HepG2 (cell line): ENCODE measurements around the gene C18orf54. TPM values are rescaled to one million over a fixed set of nuclear protein-coding genes. Genes with fewer than 3 reads are reported as not detected.

Experiments
- DBP ChIP-seq: sonication (generic); formaldehyde crosslinking; IDR thresholded peaks from 2 replicates; pipeline ENCODE4 v1.4.0; 2020; ENCODE audit warnings: missing genetic modification reagents; ENCODE audit errors: not compliant biosample characterization
- NAIF1 ChIP-seq: sonication (generic); formaldehyde crosslinking; IDR thresholded peaks from 2 replicates; pipeline ENCODE4 v1.5.0; 2020; ENCODE audit warnings: mild to moderate bottlenecking, missing genetic modification reagents, borderline replicate concordance
- NCOR1 ChIP-seq: fragments of 200-600 bp; sonication (generic); IDR thresholded peaks from 2 replicates; pipeline ENCODE4 v1.7.0; 2017; ENCODE audit warnings: antibody characterized with exemption, low read length, borderline replicate concordance
- NR2F2 ChIP-seq: IDR thresholded peaks from 2 replicates; pipeline ENCODE4 v1.6.1; 2012; ENCODE audit warnings: low read depth, inconsistent platforms, borderline replicate concordance
- POGZ ChIP-seq: sonication (generic); formaldehyde crosslinking; IDR thresholded peaks from 2 replicates; pipeline ENCODE4 v1.4.0; 2020; ENCODE audit warnings: mild to moderate bottlenecking, missing genetic modification reagents
- SAP130 ChIP-seq: IDR thresholded peaks from 2 replicates; pipeline ENCODE4 v1.6.1; 2016; ENCODE audit warnings: low read depth
- ZFP36L1 ChIP-seq: sonication (generic); formaldehyde crosslinking; IDR thresholded peaks from 2 replicates; pipeline ENCODE4 v1.8.0; 2022; ENCODE audit warnings: mild to moderate bottlenecking, missing genetic modification reagents, moderate library complexity
- polyA plus RNA-seq, 8 experiments: library from polyadenylated mRNA; depleted of rRNA in 3 of 8; stranded (reverse) in 7 of 8; unstranded in 1 of 8; fragments of >200 nt; fragmentation: Illumina TruSeq in 4 of 8; extraction: Trizol in 4 of 8; gene quantifications; 2 replicates each; pipeline versions ENCODE4 v1.2.1 to v1.2.3, GENCODE V29; 2011 to 2016; ENCODE audit warnings: low read depth in 4 of 8, missing spikeins in 1 of 8, mixed read lengths in 1 of 8; ENCODE audit not compliant: insufficient read depth in 1 of 8
- total RNA-seq, 5 experiments: library from RNA; depleted of rRNA; stranded (reverse); fragments of >200 nt; fragmentation: Illumina TruSeq; extraction: Trizol; gene quantifications; 2 replicates each; pipeline ENCODE4 v1.2.3, GENCODE V29; 2016; ENCODE audit warnings: low read depth in 1 of 5
- TF ChIP-seq, protein P1 (sequence below): sonication (generic); formaldehyde crosslinking; conservative IDR thresholded peaks from 2 replicates; pipeline ENCODE4 v1.5.0; 2020; ENCODE audit warnings: missing genetic modification reagents
- TF ChIP-seq, protein P2 (sequence below): sonication (generic); formaldehyde crosslinking; IDR thresholded peaks from 2 replicates; pipeline ENCODE4 v1.5.1; 2020; ENCODE audit warnings: missing genetic modification reagents, mild to moderate bottlenecking, borderline replicate concordance

The C18orf54 gene
- total and polyA plus RNA-seq, 2 of the 13 experiments (the other 11 are each of a cell fraction or from before 2014, with no cell fraction given) = 1.8 to 2.5 TPM

DNA sequence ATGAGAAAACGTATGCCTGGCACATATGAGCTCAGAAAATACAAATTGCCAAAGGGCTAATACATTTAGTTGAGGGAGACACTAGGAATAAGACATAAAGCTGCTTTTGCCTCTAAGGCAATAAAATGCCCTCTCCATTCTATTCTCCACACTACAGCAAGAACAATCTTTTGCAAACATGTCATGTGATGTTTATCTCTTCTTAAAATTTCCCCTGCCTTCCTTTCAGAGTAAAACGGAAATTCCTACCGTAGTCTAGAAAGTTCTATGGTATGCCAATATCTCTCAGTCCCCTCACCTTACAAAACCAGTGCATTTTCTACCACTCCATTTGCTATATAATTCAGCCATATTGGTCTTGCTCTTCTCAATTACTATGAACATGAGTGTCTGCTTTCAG is 33.1 kb downstream of the C18orf54 start (continued):
- TF ChIP-seq, protein P1, sequence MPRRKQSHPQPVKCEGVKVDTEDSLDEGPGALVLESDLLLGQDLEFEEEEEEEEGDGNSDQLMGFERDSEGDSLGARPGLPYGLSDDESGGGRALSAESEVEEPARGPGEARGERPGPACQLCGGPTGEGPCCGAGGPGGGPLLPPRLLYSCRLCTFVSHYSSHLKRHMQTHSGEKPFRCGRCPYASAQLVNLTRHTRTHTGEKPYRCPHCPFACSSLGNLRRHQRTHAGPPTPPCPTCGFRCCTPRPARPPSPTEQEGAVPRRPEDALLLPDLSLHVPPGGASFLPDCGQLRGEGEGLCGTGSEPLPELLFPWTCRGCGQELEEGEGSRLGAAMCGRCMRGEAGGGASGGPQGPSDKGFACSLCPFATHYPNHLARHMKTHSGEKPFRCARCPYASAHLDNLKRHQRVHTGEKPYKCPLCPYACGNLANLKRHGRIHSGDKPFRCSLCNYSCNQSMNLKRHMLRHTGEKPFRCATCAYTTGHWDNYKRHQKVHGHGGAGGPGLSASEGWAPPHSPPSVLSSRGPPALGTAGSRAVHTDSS = no peak
- TF ChIP-seq POGZ (CRISPR knock-in tag) (no peak), ZFP36L1 (CRISPR knock-in tag) (no peak), DBP (CRISPR knock-in tag) (no peak), NAIF1 (CRISPR knock-in tag) (no peak), NR2F2 (no peak), SAP130 (no peak), NCOR1 (no peak)
- TF ChIP-seq, protein P2, sequence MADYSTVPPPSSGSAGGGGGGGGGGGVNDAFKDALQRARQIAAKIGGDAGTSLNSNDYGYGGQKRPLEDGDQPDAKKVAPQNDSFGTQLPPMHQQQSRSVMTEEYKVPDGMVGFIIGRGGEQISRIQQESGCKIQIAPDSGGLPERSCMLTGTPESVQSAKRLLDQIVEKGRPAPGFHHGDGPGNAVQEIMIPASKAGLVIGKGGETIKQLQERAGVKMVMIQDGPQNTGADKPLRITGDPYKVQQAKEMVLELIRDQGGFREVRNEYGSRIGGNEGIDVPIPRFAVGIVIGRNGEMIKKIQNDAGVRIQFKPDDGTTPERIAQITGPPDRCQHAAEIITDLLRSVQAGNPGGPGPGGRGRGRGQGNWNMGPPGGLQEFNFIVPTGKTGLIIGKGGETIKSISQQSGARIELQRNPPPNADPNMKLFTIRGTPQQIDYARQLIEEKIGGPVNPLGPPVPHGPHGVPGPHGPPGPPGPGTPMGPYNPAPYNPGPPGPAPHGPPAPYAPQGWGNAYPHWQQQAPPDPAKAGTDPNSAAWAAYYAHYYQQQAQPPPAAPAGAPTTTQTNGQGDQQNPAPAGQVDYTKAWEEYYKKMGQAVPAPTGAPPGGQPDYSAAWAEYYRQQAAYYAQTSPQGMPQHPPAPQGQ = no peak
